22Rv1 (cell line): Measurements from ENCODE around the gene FCHO2.
"Not testable (repeated sequence)": the region's sequence is repeated elsewhere in the genome, so short reads cannot be mapped to it uniquely, and the experiment has no call there.

ENCODE experiments used
- H3K27ac ChIP-seq: fragments of 450-650 bp; 2 replicates; pipeline ENCODE4 v1.5.1; 2017
- ZFX ChIP-seq: fragments of 450-650 bp; IDR thresholded peaks from 2 replicates; pipeline ENCODE4 v1.6.1; 2017; ENCODE audit warnings: antibody characterized with exemption, borderline replicate concordance
- TF ChIP-seq, protein P1 (sequence below): fragments of 450-650 bp; IDR thresholded peaks from 2 replicates; pipeline ENCODE4 v1.5.1; 2017; ENCODE audit warnings: mild to moderate bottlenecking

Gene FCHO2

DNA sequence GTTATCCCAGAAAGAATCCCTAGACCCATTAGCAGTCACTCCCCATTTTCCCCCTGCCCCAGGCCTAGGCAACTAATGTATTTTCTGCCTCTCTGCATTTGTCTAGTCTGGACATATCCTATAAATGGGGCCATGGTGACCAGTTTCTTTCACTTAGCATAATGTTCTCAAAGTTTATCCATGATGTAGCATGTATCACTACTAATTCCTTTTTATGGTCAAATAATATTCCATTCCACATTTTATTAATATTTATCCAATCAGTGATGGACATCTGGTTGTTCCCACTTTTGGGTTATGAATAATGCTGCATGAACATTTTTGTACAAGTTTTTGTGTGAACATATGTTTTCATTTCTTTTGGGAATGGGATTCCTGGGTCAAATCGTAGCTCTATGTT, 1.5 kb downstream of the FCHO2 start:
- TF ChIP-seq, protein P1, sequence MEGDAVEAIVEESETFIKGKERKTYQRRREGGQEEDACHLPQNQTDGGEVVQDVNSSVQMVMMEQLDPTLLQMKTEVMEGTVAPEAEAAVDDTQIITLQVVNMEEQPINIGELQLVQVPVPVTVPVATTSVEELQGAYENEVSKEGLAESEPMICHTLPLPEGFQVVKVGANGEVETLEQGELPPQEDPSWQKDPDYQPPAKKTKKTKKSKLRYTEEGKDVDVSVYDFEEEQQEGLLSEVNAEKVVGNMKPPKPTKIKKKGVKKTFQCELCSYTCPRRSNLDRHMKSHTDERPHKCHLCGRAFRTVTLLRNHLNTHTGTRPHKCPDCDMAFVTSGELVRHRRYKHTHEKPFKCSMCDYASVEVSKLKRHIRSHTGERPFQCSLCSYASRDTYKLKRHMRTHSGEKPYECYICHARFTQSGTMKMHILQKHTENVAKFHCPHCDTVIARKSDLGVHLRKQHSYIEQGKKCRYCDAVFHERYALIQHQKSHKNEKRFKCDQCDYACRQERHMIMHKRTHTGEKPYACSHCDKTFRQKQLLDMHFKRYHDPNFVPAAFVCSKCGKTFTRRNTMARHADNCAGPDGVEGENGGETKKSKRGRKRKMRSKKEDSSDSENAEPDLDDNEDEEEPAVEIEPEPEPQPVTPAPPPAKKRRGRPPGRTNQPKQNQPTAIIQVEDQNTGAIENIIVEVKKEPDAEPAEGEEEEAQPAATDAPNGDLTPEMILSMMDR = no peak
- no peak for TF ChIP-seq ZFX
- H3K27ac ChIP-seq = peak overlapping the region; percentile 83

DNA sequence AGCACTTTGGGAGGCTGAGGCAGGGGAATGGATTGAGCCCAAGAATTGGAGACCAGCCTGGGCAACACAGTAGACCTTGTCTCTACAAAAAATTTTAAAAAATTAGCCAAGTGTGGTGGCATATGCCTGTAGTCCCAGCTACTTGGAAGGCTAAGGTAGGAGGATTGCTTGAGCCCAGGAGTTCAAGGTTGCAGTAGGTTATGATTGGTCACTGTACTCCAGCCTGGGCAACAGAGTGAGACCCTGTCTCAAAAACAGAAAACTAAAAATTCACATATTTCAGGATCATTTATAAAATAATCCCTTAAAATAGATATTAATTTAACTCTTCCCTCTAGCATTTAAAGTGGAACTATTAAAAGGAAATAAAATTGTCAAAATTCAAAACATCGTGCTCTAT, 3.4 kb downstream of the FCHO2 start:
- TF ChIP-seq, protein P1 = no peak
- no peak for TF ChIP-seq ZFX

DNA sequence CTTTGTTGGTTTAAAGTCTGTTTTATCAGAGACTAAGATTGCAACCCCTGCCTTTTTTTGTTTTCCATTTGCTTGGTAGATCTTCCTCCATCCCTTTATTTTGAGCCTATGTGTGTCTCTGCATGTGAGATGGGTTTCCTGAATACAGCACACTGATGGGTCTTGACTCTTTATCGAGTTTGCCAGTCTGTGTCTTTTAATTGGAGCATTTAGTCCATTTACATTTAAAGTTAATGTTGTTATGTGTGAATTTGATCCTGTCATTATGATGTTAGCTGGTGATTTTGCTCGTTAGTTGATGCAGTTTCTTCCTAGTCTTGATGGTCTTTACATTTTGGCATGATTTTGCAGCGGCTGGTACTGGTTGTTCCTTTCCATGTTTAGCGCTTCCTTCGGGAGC, 18.6 kb downstream of the FCHO2 start:
- H3K27ac ChIP-seq = not testable (repeated sequence)

More for the DNA sequence above, 3.4 kb downstream of the FCHO2 start:
- H3K27ac ChIP-seq = no peak overlapping the region

DNA sequence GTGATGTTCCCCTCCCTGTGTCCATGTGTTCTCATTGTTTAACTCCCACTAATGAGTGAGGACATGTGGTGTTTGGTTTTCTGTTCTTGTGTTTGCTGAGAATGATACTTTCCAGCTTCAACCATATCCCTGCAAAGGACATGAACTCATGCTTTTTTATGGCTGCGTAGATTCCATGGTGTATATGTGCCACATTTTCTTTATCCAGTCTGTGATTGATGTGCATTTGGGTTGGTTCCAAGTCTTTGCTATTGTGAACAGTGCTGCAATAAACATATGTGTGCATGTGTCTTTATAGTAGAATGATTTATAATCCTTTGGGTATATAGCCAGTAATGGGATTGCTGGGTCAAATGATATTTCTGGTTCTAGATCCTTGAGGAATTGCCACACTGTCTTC, 21.0 kb downstream of the FCHO2 start:
- H3K27ac ChIP-seq = not testable (repeated sequence)

DNA sequence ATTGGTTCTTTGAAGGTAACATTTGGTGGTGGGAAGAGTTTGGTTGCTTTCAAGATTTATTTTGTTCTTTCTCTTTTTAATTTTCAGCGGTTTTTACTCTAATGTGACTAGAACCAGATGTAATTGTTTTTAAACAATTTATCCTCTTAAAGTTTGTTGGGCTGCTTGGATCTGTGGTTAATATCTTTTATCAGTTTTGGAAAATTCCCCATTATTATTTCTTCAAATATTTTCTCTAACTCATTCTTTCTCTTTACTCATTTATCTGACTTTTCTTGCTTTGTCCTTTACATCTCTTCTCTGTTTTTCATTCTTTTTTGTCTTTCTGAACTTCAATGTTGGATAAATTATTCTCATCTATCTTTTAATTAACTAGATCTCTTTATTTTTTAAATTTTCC, 29.9 kb downstream of the FCHO2 start:
- no peak overlapping the region for H3K27ac ChIP-seq
- TF ChIP-seq, protein P1 = no peak
- no peak for TF ChIP-seq ZFX

DNA sequence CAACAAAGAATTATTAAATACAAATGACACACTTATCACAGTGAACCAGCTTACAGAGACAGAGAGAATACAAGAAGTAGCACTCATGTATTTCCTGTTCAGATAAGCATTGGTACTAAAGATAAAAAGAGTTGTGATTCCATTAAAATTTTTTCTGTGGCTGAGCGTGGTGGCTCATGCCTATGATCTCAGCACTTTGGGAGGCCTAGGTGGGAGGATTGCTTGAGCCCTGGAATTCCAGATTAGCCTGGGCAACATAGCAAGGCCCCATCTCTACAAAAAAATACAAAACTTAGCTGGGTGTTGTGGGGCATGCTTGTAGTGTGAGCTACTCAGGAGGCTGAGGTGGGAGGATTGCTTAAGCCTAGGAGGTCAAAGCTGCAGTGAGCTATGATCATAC, 32.9 kb downstream of the FCHO2 start:
- TF ChIP-seq, protein P1 = no peak
- no peak for TF ChIP-seq ZFX
- H3K27ac ChIP-seq = no peak overlapping the region

DNA sequence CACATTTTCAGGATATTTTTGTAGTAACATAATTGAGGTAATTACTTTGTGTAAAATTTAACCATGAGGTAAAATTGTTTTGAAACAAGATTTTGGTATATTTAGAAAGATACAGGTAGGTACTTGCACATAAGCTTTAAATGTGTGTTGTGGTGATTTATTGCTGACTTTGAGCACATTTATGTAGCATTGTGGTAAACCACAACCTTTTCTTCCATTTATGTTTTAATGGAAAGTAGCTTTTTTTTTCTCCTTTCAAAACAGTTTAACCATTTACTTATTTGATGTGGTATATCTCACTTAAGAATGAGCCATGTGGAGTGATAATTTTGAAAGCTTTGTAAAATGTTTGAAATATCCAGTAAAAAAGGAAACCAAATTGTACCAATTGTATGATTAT, 35.6 kb downstream of the FCHO2 start:
- TF ChIP-seq, protein P1 = no peak
- TF ChIP-seq ZFX = no peak
- no peak overlapping the region for H3K27ac ChIP-seq

DNA sequence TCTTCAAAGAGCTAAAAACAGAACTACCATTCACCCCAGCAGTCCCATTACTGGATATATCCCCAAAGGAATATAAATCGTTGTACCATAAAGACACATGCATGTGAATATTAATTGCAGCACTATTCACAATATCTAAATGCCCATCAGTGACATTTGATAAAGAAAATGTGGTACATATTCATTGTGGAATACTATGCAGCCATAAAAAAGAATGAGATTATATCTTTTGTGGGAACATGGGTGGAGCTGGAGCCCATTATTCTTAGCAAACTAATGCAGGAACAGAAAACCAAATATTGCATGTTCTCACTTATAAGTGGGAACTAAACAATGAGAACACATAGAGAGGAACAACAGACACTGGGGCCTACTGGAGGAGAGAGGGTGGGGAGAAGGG, 38.7 kb downstream of the FCHO2 start:
- no peak for TF ChIP-seq ZFX
- no peak overlapping the region for H3K27ac ChIP-seq

DNA sequence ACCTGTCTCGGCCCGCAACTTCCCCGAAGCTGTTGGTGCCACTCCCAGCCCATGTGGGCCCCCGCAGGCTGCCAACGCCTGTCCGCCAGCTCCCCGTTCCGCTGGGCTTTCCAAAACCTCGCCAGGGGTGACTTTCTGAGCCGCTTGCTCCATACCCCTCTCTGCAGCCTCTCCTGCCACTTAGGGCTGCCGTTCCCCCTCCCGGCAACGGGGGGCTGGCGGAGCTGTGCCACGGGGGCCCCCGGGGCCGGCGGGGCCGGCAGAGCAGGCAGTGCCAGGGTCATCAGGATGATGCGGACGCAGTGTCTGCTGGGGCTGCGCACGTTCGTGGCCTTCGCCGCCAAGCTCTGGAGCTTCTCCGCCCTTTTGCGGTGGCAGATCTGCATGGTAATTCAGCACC, 40.8 kb downstream of the FCHO2 start:
- TF ChIP-seq, protein P1 = no peak
- no peak for TF ChIP-seq ZFX
- no peak overlapping the region for H3K27ac ChIP-seq
